HEK293 (cell line): ENCODE data around the gene HK2.

Experiments
- GLI4 ChIP-seq: fragments of 450-650 bp; formaldehyde crosslinking; IDR thresholded peaks from 2 replicates; pipeline ENCODE4 v1.5.1; 2016; ENCODE audit warnings: missing biosample characterization, missing genetic modification characterization
- HOXA7 ChIP-seq: sonication (generic); formaldehyde crosslinking; IDR thresholded peaks from 2 replicates; pipeline ENCODE4 v1.8.1; 2022; ENCODE audit warnings: missing genetic modification reagents, borderline replicate concordance
- IKZF3 ChIP-seq: fragments of 450-650 bp; IDR thresholded peaks from 2 replicates; pipeline ENCODE4 v1.5.0; 2018; ENCODE audit warnings: missing biosample characterization, mild to moderate bottlenecking, missing genetic modification characterization, moderate library complexity
- KLF1 ChIP-seq: fragments of 450-650 bp; formaldehyde crosslinking; IDR thresholded peaks from 2 replicates; pipeline ENCODE4 v1.5.1; 2016; ENCODE audit warnings: missing biosample characterization, missing genetic modification characterization
- PRDM1 ChIP-seq: fragments of 450-650 bp; formaldehyde crosslinking; IDR thresholded peaks from 2 replicates; pipeline ENCODE4; 2016; ENCODE audit warnings: missing biosample characterization, missing genetic modification characterization
- ZNF133 ChIP-seq: fragments of 450-650 bp; formaldehyde crosslinking; IDR thresholded peaks from 2 replicates; pipeline ENCODE4 v1.5.1; 2016; ENCODE audit warnings: missing biosample characterization, missing genetic modification characterization
- ZNF174 ChIP-seq: fragments of 450-650 bp; formaldehyde crosslinking; IDR thresholded peaks from 2 replicates; pipeline ENCODE4 v1.5.0; 2017; ENCODE audit warnings: missing biosample characterization, mild to moderate bottlenecking, missing genetic modification characterization
- ZNF274 ChIP-seq, 2 experiments: fragments of 200-500 bp in 1 of 2; fragments of 450-650 bp in 1 of 2; sonication (Bioruptor generic) in 1 of 2; formaldehyde crosslinking in 1 of 2; IDR thresholded peaks; 2 replicates each; pipeline versions ENCODE4 v1.5.1 to v1.6.1; 2014 to 2016; ENCODE audit warnings: borderline replicate concordance in 1 of 2, inconsistent platforms in 1 of 2, low read length in 1 of 2, missing biosample characterization in 1 of 2, missing genetic modification characterization in 1 of 2
- TF ChIP-seq, protein P1 (sequence below): fragments of 450-650 bp; formaldehyde crosslinking; IDR thresholded peaks from 2 replicates; pipeline ENCODE4 v1.5.1; 2016; ENCODE audit warnings: missing biosample characterization, missing genetic modification characterization
- TF ChIP-seq, protein P2 (sequence below): fragments of 450-650 bp; formaldehyde crosslinking; IDR thresholded peaks from 2 replicates; pipeline ENCODE4 v1.5.1; 2016; ENCODE audit warnings: missing biosample characterization, missing genetic modification characterization, low read depth
- TF ChIP-seq, protein P3 (sequence below): fragments of 450-650 bp; IDR thresholded peaks from 2 replicates; pipeline ENCODE4 v1.5.1; 2018; ENCODE audit warnings: missing biosample characterization, missing genetic modification characterization

- TF ChIP-seq KLF1 (no peak), ZNF274 (IDR thresholded peaks at IDR 0.05; ENCODE audit: low read length) (no peak), ZNF274 (tag by site-specific recombination; IDR thresholded peaks at IDR 0.05; ENCODE audit: borderline replicate concordance) (no peak), ZNF174 (tag by site-specific recombination) (no peak), GLI4 (tag by site-specific recombination) (no peak), HOXA7 (no peak), PRDM1 (tag by site-specific recombination) (no peak), IKZF3 (tag by site-specific recombination) (no peak), ZNF133 (tag by site-specific recombination) (no peak)
- TF ChIP-seq, protein P1, sequence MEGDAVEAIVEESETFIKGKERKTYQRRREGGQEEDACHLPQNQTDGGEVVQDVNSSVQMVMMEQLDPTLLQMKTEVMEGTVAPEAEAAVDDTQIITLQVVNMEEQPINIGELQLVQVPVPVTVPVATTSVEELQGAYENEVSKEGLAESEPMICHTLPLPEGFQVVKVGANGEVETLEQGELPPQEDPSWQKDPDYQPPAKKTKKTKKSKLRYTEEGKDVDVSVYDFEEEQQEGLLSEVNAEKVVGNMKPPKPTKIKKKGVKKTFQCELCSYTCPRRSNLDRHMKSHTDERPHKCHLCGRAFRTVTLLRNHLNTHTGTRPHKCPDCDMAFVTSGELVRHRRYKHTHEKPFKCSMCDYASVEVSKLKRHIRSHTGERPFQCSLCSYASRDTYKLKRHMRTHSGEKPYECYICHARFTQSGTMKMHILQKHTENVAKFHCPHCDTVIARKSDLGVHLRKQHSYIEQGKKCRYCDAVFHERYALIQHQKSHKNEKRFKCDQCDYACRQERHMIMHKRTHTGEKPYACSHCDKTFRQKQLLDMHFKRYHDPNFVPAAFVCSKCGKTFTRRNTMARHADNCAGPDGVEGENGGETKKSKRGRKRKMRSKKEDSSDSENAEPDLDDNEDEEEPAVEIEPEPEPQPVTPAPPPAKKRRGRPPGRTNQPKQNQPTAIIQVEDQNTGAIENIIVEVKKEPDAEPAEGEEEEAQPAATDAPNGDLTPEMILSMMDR: no peak
- TF ChIP-seq, protein P2, sequence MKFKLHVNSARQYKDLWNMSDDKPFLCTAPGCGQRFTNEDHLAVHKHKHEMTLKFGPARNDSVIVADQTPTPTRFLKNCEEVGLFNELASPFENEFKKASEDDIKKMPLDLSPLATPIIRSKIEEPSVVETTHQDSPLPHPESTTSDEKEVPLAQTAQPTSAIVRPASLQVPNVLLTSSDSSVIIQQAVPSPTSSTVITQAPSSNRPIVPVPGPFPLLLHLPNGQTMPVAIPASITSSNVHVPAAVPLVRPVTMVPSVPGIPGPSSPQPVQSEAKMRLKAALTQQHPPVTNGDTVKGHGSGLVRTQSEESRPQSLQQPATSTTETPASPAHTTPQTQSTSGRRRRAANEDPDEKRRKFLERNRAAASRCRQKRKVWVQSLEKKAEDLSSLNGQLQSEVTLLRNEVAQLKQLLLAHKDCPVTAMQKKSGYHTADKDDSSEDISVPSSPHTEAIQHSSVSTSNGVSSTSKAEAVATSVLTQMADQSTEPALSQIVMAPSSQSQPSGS: no peak
- TF ChIP-seq, protein P3, sequence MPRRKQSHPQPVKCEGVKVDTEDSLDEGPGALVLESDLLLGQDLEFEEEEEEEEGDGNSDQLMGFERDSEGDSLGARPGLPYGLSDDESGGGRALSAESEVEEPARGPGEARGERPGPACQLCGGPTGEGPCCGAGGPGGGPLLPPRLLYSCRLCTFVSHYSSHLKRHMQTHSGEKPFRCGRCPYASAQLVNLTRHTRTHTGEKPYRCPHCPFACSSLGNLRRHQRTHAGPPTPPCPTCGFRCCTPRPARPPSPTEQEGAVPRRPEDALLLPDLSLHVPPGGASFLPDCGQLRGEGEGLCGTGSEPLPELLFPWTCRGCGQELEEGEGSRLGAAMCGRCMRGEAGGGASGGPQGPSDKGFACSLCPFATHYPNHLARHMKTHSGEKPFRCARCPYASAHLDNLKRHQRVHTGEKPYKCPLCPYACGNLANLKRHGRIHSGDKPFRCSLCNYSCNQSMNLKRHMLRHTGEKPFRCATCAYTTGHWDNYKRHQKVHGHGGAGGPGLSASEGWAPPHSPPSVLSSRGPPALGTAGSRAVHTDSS: no peak
Measured at GRCh38 chr2:74887960-74888700, 54.2 kb downstream of the HK2 start.
